HepG2 (cell line): ENCODE results near the gene FARSB. TPM values are rescaled to one million over a fixed set of nuclear protein-coding genes. Genes with fewer than 3 reads are reported as not detected.

Experiments used
- E2F5 ChIP-seq: sonication (generic); formaldehyde crosslinking; conservative IDR thresholded peaks from 2 replicates; pipeline ENCODE4 v1.4.0; 2020; ENCODE audit warnings: missing genetic modification reagents
- GABPA ChIP-seq, 2 experiments: IDR thresholded peaks; 2 replicates each; pipeline ENCODE4 v1.6.1; 2011 to 2016; ENCODE audit warnings: low read depth in 2 of 2, low read length in 1 of 2, missing biosample characterization in 1 of 2, missing genetic modification characterization in 1 of 2
- IRF9 ChIP-seq: sonication (generic); formaldehyde crosslinking; IDR thresholded peaks from 2 replicates; pipeline ENCODE4 v1.8.0; 2022; ENCODE audit warnings: missing genetic modification reagents, mild to moderate bottlenecking, borderline replicate concordance
- JDP2 ChIP-seq: sonication (generic); formaldehyde crosslinking; IDR thresholded peaks from 2 replicates; pipeline ENCODE4 v1.8.1; 2022; ENCODE audit warnings: missing genetic modification reagents, borderline replicate concordance
- KDM4B ChIP-seq: sonication (generic); formaldehyde crosslinking; IDR thresholded peaks from 2 replicates; pipeline ENCODE4 v1.4.0; 2020; ENCODE audit warnings: missing genetic modification reagents
- NR1H2 ChIP-seq: sonication (generic); formaldehyde crosslinking; IDR thresholded peaks from 2 replicates; pipeline ENCODE4 v1.8.1; 2022; ENCODE audit warnings: low read depth, missing genetic modification reagents, borderline replicate concordance
- NR2F2 ChIP-seq: IDR thresholded peaks from 2 replicates; pipeline ENCODE4 v1.6.1; 2012; ENCODE audit warnings: low read depth, inconsistent platforms, borderline replicate concordance
- POLR2G ChIP-seq: fragments of 200-400 bp; formaldehyde crosslinking; IDR thresholded peaks from 2 replicates; pipeline ENCODE4 v1.6.1; 2018; ENCODE audit warnings: mild to moderate bottlenecking, low read depth, low read length, moderate library complexity
- RARA ChIP-seq: IDR thresholded peaks from 2 replicates; pipeline ENCODE4 v1.6.1; 2016; ENCODE audit warnings: missing genetic modification reagents, missing compliant biosample characterization
- SIX4 ChIP-seq: sonication (generic); formaldehyde crosslinking; IDR thresholded peaks from 2 replicates; pipeline ENCODE4 v1.4.0; 2020; ENCODE audit warnings: missing genetic modification reagents
- SOX5 ChIP-seq: IDR thresholded peaks from 2 replicates; pipeline ENCODE4 v1.6.1; 2016; ENCODE audit warnings: borderline replicate concordance
- SP5 ChIP-seq: IDR thresholded peaks from 2 replicates; pipeline ENCODE4 v1.6.1; 2016; ENCODE audit warnings: low read depth, borderline replicate concordance
- TCF7L2 ChIP-seq: IDR thresholded peaks from 2 replicates; pipeline ENCODE4 v1.6.1; 2011; ENCODE audit warnings: mild to moderate bottlenecking, low read depth, low read length, moderate library complexity
- TEF ChIP-seq: sonication (generic); formaldehyde crosslinking; IDR thresholded peaks from 2 replicates; pipeline ENCODE4 v1.5.0; 2020; ENCODE audit warnings: missing genetic modification reagents
- YY1 ChIP-seq: IDR thresholded peaks from 2 replicates; pipeline ENCODE4 v1.6.1; 2011; ENCODE audit warnings: low read length, low read depth, moderate library complexity, mild to moderate bottlenecking; ENCODE audit not compliant: insufficient read depth, insufficient replicate concordance
- ZBTB3 ChIP-seq: sonication (generic); formaldehyde crosslinking; IDR thresholded peaks from 2 replicates; pipeline ENCODE4 v1.4.0; 2020; ENCODE audit warnings: low read depth, mild to moderate bottlenecking, moderate library complexity, missing genetic modification reagents, borderline replicate concordance
- ZBTB4 ChIP-seq: sonication (generic); formaldehyde crosslinking; IDR thresholded peaks from 2 replicates; pipeline ENCODE4 v1.4.0; 2020; ENCODE audit warnings: missing genetic modification reagents, mild to moderate bottlenecking, borderline replicate concordance
- ZNF224 ChIP-seq: sonication (generic); formaldehyde crosslinking; IDR thresholded peaks from 2 replicates; pipeline ENCODE4 v1.5.0; 2020; ENCODE audit warnings: mild to moderate bottlenecking, missing genetic modification reagents
- ZNF282 ChIP-seq: fragments of 450-650 bp; IDR thresholded peaks from 2 replicates; pipeline ENCODE4 v1.6.1; 2018; ENCODE audit not compliant: partially characterized antibody
- ZNF781 ChIP-seq: sonication (generic); formaldehyde crosslinking; IDR thresholded peaks from 2 replicates; pipeline ENCODE4 v1.5.1; 2020; ENCODE audit warnings: borderline replicate concordance, mild to moderate bottlenecking, missing genetic modification reagents; ENCODE audit errors: not compliant biosample characterization
- ZSCAN5A ChIP-seq: sonication (generic); formaldehyde crosslinking; IDR thresholded peaks from 2 replicates; pipeline ENCODE4 v1.8.0; 2022; ENCODE audit warnings: mild to moderate bottlenecking, missing genetic modification reagents, borderline replicate concordance
- polyA plus RNA-seq, 8 experiments: library from polyadenylated mRNA; depleted of rRNA in 3 of 8; stranded (reverse) in 7 of 8; unstranded in 1 of 8; fragments of >200 nt; fragmentation: Illumina TruSeq in 4 of 8; extraction: Trizol in 4 of 8; gene quantifications; 2 replicates each; pipeline versions ENCODE4 v1.2.1 to v1.2.3, GENCODE V29; 2011 to 2016; ENCODE audit warnings: low read depth in 4 of 8, missing spikeins in 1 of 8, mixed read lengths in 1 of 8; ENCODE audit not compliant: insufficient read depth in 1 of 8
- total RNA-seq, 5 experiments: library from RNA; depleted of rRNA; stranded (reverse); fragments of >200 nt; fragmentation: Illumina TruSeq; extraction: Trizol; gene quantifications; 2 replicates each; pipeline ENCODE4 v1.2.3, GENCODE V29; 2016; ENCODE audit warnings: low read depth in 1 of 5

FARSB gene
- total and polyA plus RNA-seq, 2 of the 13 experiments (the other 11 are each of a cell fraction or from before 2014, with no cell fraction given): 23.3 to 45.9 TPM

GRCh38 chr2:222670191-222671038 is 14.5 kb upstream of the FARSB start (continued):
- TF ChIP-seq TEF (no peak), NR2F2 (peak; percentile 87), POLR2G (no peak), SOX5 (CRISPR knock-in tag) (peak; percentile 93), ZNF282 (no peak), KDM4B (no peak), SIX4 (CRISPR knock-in tag) (no peak), SP5 (0 out of 2 replicates have a peak, but pooled peaks have one; percentile 26), RARA (CRISPR knock-in tag) (peak; percentile 75), E2F5 (CRISPR knock-in tag) (no peak), ZNF781 (CRISPR knock-in tag) (no peak), ZNF224 (CRISPR knock-in tag) (no peak), ZBTB3 (CRISPR knock-in tag) (no peak), ZBTB4 (no peak), GABPA (IDR thresholded peaks at IDR 0.05; ENCODE audit: low read depth, low read length) (no peak), GABPA (CRISPR knock-in tag; IDR thresholded peaks at IDR 0.05; ENCODE audit: low read depth) (no peak), YY1 (peak; percentile 83), JDP2 (no peak), IRF9 (no peak), ZSCAN5A (CRISPR knock-in tag) (peak; percentile 56; the same call in 1 of the 2 replicates), TCF7L2 (no peak), NR1H2 (no peak)
